Stromal cell of bone marrow (primary cell): ENCODE results near the gene GJC2.

Source experiments
- DNase-seq: peaks from one replicate; pipeline ENCODE4 v3.0.0-alpha.2; 2012; ENCODE audit warnings: low read depth

The GJC2 gene

GRCh38 chr1:228158151-228159007 lies 8.6 kb downstream of the GJC2 start:
- no peak for DNase-seq

DNA sequence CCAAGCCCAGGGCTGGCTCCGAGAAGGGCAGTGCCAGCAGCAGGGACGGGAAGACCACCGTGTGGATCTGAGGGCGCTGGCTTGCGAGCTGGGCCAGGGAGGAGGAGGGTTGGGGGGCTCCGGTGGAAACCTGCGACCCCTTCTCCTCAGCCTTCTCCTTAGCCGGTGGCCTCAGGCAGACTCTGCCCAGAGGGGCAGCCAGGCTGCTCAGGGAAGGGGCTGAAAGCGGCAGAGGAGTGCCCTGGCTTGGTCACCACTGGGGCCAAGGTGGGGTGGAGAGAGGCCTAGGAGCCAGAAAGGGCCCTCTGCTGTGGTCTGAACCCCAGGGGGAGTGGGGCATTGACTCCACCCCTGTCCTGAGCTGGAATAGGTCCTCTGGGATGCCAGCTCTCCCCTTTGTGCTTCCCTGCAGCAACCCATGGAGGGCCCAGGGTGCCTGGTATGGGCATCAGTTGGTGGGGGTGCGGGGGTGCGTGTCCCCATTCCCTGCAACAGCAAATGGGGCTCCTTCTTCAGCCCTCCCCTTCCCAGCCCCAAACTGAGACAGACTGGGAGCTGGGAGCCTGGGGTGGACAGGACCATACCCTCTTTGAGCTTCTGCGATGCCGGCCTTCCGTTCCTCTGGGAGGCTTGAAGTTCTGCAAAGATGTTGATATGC lies 9.4 kb downstream of the GJC2 start:
- DNase-seq = no peak

- no peak for DNase-seq
Measured at GRCh38 chr1:228160201-228160761, 10.6 kb downstream of the GJC2 start.

- no peak for DNase-seq
Measured at GRCh38 chr1:228161362-228161761, 11.6 kb downstream of the GJC2 start.

- no peak for DNase-seq
Measured at GRCh38 chr1:228161866-228162265, 12.1 kb downstream of the GJC2 start.

- no peak for DNase-seq
Measured at GRCh38 chr1:228162286-228163006, 12.7 kb downstream of the GJC2 start.

GRCh38 chr1:228163007-228163753 lies 13.4 kb downstream of the GJC2 start:
- DNase-seq = no peak

DNA sequence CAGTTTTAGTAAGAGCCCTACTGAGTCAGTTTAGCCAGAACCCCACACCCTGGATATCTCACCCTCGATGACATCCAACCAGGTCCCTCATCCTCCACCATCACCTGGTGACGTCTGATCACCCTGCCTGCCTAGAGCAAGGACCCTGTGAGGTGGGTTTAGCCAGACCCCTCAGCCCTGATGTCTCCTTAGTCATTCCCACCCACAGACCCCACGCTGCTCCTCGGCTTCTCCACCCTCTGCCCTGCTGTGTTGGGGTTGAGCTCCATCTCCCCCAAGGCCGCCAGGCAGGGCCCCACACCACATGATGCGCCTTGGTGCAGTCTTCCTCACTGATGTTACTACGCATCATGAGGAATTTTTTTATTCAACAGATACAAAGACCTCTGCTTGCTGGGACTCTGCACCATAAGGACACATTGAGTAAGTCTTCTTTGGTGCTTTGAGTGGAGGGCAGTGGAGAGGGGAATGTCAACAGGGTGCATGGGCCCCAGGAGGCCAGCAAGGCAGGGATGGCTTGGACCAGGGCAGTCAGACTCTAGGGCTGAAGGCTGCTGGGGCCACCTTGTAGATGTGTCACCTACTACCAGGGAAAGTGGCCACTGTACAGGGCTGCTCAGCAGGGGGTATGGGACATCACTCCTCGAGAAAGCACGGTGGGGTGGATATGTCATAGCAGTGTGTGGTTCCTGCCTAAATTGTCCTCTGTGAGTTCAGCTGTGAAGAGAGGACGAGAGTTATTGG lies 14.2 kb downstream of the GJC2 start:
- no peak for DNase-seq

DNA sequence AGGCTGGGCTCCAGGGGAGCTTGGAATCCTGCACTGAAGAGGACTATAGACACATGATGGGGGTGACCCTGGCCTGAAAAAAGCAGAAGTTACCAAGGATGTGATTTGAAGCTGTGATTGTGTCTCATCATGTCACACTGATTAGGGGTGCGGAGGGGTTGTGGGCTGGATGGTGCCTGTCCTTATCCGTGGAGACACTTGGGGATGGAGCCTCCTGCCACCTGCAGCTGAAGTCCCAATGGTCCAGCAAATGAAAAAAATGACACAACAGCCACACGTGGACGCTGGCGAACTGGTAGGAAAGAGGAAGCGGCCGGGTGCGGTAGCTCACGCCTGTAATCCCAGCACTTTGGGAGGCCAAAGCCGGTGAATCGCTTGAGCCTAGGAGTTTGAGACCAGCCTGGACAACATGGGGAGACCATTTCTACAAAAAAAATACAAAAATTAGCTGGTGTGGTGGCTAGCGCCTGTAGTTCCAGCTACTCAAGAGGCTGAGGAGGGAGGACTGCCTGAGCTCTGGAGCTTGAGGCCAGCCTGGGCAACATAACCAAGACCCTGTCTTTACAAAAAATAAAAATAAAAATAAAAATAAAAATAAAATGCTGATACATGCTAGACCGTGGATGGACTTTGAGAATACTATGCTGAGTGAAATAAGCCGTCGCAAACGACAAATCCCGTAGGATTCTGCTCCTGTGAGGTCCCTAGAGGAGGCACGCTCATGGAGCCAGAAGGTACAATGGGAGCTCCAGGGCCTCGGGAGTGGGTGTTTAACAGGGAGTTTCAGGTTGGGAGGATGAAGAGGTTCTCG lies 15.0 kb downstream of the GJC2 start:
- DNase-seq = no peak

DNA sequence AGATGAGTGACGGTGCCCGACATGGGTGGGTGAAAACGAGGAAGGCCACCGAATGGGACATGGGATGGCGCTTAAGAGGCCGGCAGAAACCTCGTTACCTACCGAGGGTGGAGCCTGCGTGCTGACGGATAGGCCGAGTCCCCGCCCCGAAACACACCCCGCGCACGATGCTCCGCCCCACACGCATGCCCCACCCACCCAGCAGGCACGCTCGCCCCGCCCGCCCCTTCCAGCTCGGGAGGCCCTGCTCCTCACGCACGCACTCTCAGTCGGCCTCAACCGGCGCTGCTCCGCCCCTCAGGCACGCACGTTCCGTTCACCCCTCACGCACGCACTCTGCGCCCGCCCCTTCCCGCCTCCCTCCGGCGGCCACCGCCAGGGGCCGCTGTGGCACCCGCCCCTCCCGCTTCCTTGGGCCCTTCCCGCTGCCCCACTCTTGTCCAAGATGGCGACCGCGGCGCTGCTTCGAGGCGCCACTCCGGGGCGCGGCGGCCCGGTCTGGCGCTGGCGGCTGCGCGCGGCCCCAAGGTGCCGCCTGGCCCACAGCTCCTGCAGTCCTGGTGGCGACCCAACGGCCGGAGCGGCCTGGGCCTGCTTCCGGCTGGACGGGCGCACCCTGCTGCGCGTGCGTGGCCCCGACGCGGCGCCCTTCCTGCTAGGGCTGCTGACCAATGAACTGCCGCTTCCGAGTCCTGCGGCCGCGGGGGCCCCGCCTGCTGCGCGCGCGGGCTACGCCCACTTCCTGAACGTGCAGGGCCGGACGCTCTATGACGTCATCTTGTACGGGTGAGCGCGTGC lies 15.8 kb downstream of the GJC2 start, which contains the start of gene IBA57:
Gene IBA57, plus strand, starts transcription at position 433 of the 798 bp plus-strand sequence. Its CDS starts 13 bp downstream, at position 446.
- peak; percentile 97 for DNase-seq

DNA sequence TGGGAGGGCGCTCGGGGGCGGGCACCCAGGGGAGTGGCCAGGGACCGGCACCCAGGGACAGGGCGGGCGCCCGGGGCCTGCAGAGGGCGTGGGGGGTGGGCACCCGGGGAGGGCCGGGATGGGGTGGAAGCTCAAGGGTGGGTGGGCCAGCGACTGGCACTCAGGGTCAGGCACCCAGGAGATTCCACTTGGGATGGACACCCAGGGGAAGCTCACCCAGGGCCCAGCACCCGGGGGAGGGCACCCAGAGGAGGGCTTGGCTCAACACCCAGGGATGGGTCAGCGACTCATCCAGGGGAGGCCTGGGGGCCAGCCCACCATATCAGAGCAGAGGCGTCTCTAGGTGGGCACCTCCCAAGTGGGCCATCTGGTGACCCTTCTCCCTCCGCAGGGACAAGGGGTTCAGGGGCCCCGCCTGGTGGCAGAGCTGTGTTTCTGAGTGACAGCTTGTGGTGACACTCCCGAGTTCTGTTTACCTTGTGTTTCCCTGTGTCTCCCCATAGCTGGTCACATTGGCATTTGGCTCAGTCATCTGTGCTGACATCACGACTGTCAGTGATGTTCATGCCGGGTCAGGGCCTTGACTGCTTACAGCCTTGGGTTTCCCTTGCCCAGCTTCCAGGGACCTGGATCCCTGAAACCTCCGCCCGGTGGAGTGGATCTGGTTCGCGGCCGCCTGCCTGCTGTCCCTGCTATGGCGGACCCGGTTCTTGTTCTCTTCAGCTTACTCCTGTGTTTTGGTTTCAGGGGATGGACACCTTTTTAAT lies 16.6 kb downstream of the GJC2 start:
- DNase-seq = peak; percentile 70

DNA sequence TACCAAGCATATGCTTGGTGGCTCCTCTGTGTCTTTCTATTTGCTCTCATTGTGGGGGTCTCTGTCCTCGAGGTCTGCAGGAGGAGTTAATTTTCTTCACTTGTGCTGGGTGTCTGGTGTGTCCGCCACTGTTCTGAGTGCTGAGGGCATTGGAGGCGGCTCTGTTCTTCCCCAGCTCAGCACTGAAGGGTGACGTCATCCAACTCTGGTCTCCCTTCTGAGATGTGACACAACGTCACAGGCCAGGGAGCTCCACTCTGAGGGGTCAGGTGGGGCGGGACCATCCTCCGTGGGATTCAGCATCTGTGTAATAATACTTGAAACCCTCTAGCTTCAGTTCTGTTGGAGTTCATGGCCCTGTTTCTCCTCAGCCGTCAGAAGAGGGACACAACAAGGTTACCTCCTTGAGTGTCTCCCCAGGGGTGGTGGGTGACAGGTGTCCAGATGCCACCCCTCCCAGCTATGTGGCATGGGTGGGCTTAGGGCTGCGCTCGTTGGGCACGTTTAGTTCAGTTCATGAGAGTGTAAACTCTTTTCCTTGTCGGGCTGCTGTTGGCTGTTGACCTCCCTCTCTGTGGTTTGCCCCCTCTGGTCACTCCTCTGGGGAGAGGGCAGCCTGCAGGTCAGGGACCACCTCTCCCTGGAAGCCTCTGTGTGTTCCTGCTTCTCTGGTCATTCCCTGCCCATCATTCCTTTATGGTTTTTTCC lies 19.0 kb downstream of the GJC2 start:
- DNase-seq = no peak

- DNase-seq = no peak
Measured at GRCh38 chr1:228169345-228169744, 19.6 kb downstream of the GJC2 start.

GRCh38 chr1:228170666-228171065 lies 20.9 kb downstream of the GJC2 start:
- DNase-seq = no peak

GRCh38 chr1:228171221-228171891 lies 21.6 kb downstream of the GJC2 start:
- DNase-seq = no peak

DNA sequence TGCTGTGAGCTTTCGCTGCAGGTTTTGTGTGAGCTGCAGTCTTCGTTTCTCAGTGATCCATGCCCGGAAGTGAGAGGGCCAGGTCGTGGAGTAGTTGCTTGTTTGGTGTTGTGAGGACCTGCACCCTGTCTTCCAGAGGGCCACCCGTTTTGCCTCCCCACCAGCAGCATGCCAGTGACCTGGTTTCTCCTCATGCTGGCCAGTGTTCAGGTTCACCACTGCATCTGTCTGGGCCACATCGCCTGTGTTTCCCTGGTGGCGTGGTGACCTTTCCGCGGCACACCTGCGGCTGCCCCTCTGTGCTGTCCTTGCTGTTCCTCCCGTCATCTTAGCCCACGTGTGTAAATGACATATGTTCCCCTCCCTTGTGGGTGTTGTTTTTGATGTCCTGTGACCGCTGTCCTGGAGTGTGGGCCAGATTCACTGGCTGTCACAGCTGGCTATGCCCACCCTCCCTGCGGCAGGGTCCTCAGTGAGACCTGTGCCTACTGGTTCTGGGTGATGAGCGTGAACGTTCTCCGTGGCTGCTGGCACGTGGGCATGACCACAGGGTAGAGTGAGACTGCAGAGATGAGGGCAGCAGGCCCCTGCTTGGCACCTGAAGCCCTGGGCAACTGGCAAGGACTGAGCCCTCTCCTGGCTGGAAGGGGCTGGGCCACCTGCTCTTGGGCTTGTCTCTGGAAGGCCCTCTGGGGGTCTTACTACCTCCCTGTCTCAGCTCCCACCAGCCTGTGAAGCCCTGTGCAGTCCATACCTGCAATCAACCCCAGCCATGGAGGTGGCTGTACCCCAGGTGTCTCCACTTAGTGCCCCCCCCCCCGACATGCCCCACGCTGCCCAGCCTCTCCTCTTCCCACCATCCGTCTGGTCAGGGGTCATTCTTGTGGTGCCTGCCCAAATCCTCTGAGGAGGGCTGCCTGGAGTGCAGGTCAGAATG lies 23.1 kb downstream of the GJC2 start:
- DNase-seq = no peak
